GM12878 (cell line): ENCODE data around the gene IQCK. TPM values are rescaled to one million over a fixed set of nuclear protein-coding genes. Genes with fewer than 3 reads are reported as not detected.

Experiments
- ATAC-seq: fragments of 200-7000 bp; cut with Tn5 transposase; 3 replicates; pipeline ENCODE4 v1.9.1; 2020; ENCODE audit warnings: mild to moderate bottlenecking, moderate library complexity
- BruUV-seq: library from RNA; stranded (reverse); fragments of 400-500 nt; replicated peaks from 2 replicates; lab custom pipeline; 2021; lab: Mats Ljungman, UMichigan
- CTCF ChIA-PET: fragments of 300-600 bp; sonication (Branson Sonifier 250); formaldehyde crosslinking; extraction: SDS; loops from one replicate; lab custom pipeline; 2021; ENCODE audit warnings: inconsistent platforms; lab: Yijun Ruan, JAX
- POLR2A ChIA-PET: fragments of 350-600 bp; formaldehyde crosslinking; extraction: SDS; loops from one replicate; lab custom pipeline; 2021; ENCODE audit warnings: inconsistent platforms; lab: Charles Lee
- RAD21 ChIA-PET: fragments of 300-600 bp; sonication (Branson Sonifier 250); formaldehyde crosslinking; loops from one replicate; lab custom pipeline; 2023; ENCODE audit warnings: antibody characterized with exemption; ENCODE audit not compliant: unreplicated experiment; lab: Charles Lee
- SMC1A ChIA-PET: fragments of 300-600 bp; sonication (Branson Sonifier 250); formaldehyde crosslinking; loops from one replicate; lab custom pipeline; 2023; ENCODE audit not compliant: unreplicated experiment, uncharacterized antibody; lab: Charles Lee
- DNase-seq: peaks from one replicate; pipeline ENCODE4 v3.0.0-alpha.2; 2011; ENCODE audit warnings: low read depth, low spot score
- FAIRE-seq: peaks from 3 replicates; lab custom pipeline; 2011; peaks lifted over from hg19 to GRCh38; lab: Jason Lieb, UNC
- H2AFZ ChIP-seq: 2 replicates; pipeline ENCODE4 v1.6.0; 2011; ENCODE audit warnings: low read depth, low read length, control low read depth; ENCODE audit not compliant: control insufficient read depth
- H3K27ac ChIP-seq: 2 replicates; pipeline ENCODE4 v1.5.1; 2011; ENCODE audit warnings: control low read depth; ENCODE audit not compliant: control insufficient read depth, insufficient read depth
- H3K27me3 ChIP-seq, 2 experiments: replicated peaks in 1 of 2; 2 replicates each; pipeline versions ENCODE4 v1.6.0 to v1.6.1; 2011; ENCODE audit warnings: low read length in 1 of 2; ENCODE audit not compliant: control insufficient read depth in 2 of 2, insufficient read depth in 2 of 2
- H3K36me3 ChIP-seq, 2 experiments: 2 replicates each; pipeline ENCODE4 v1.5.1; 2011; ENCODE audit warnings: low read length in 1 of 2; ENCODE audit not compliant: control insufficient read depth in 2 of 2, insufficient read depth in 2 of 2
- H3K4me1 ChIP-seq: 2 replicates; pipeline ENCODE4 v1.6.1; 2011; ENCODE audit warnings: mild to moderate bottlenecking, low read length, moderate library complexity, mixed read lengths; ENCODE audit not compliant: control insufficient read depth, insufficient read depth
- H3K4me2 ChIP-seq: 2 replicates; pipeline ENCODE4 v1.6.0; 2011; ENCODE audit warnings: control low read depth; ENCODE audit not compliant: control insufficient read depth, insufficient read depth
- H3K4me3 ChIP-seq: fragments of 200-600 bp; sonication (generic); 2 replicates; pipeline ENCODE4 v1.5.1; 2016
- H3K79me2 ChIP-seq: 2 replicates; pipeline ENCODE4 v1.6.0; 2011; ENCODE audit warnings: low read length; ENCODE audit not compliant: control insufficient read depth, insufficient read depth
- H3K9ac ChIP-seq: 2 replicates; pipeline ENCODE4 v1.8.0; 2011; ENCODE audit warnings: low read length, control low read depth, mixed read lengths; ENCODE audit not compliant: control insufficient read depth, insufficient read depth
- H3K9me3 ChIP-seq: replicated peaks from 3 replicates; pipeline ENCODE4 v1.5.1; 2011; ENCODE audit warnings: mild to moderate bottlenecking, low read length; ENCODE audit not compliant: control insufficient read depth, insufficient read depth
- H4K20me1 ChIP-seq: 2 replicates; pipeline ENCODE4 v1.6.0; 2011; ENCODE audit not compliant: control insufficient read depth, insufficient read depth
- ATF3 ChIP-seq: IDR thresholded peaks from 2 replicates; pipeline ENCODE4 v1.6.1; 2011; ENCODE audit warnings: low read depth, mild to moderate bottlenecking, low read length, moderate library complexity, borderline replicate concordance; ENCODE audit errors: extremely low read depth
- MYC ChIP-seq: IDR thresholded peaks from 2 replicates; pipeline ENCODE4 v1.6.1; 2011; ENCODE audit warnings: mild to moderate bottlenecking, low read length, moderate library complexity, inconsistent platforms; ENCODE audit not compliant: insufficient read depth, insufficient replicate concordance, insufficient read length, severe bottlenecking
- SRF ChIP-seq, 2 experiments: IDR thresholded peaks; 2 replicates each; pipeline ENCODE4 v1.6.1; 2011; ENCODE audit warnings: low read depth in 2 of 2, low read length in 2 of 2, mild to moderate bottlenecking in 1 of 2, moderate library complexity in 1 of 2
- ZNF622 ChIP-seq: fragments of 450-650 bp; IDR thresholded peaks from 2 replicates; pipeline ENCODE4 v1.6.1; 2017; ENCODE audit warnings: mild to moderate bottlenecking, inconsistent platforms
- WGBS: methylation state at CpG from one replicate; pipeline ENCODE4 v1.1.6; 2016; ENCODE audit warnings: low lambda C conversion rate; ENCODE audit not compliant: insufficient replicate concordance, insufficient coverage; ENCODE audit errors: missing lambda C conversion rate; 5-methylcytosine and 5-hydroxymethylcytosine counted together
- in situ Hi-C: fragments of 300-500 bp; cut with MboI; formaldehyde crosslinking; loops from 9 replicates; pipeline ENCODE4 v1.14.3; 2018; ENCODE audit warnings: mixed read lengths
- intact Hi-C: fragments of 100-400 bp; cut with micrococcal nuclease; formaldehyde crosslinking; loops from one replicate; pipeline ENCODE4 v1.14.2; 2022; ENCODE audit not compliant: unreplicated experiment
- polyA plus RNA-seq, 11 experiments: library from polyadenylated mRNA; depleted of rRNA in 4 of 11; unstranded in 6 of 11; stranded (reverse) in 5 of 11; fragments of >200 nt; fragmentation: Nextera tagmentation in 4 of 11; fragmentation: Illumina TruSeq in 1 of 11; extraction: Ambion mirVana in 4 of 11; extraction: Trizol in 1 of 11; gene quantifications; 1 replicate in 1 of 11; 2 replicates in 10 of 11; pipeline versions ENCODE4 v1.2.1 to v1.2.3, GENCODE V29; 2011 to 2016; ENCODE audit warnings: inconsistent platforms in 2 of 11, missing spikeins in 2 of 11, low read depth in 1 of 11
- total RNA-seq, 4 experiments: library from RNA; depleted of rRNA in 3 of 4; stranded (reverse); fragments of >200 nt in 3 of 4; fragmentation: Illumina TruSeq in 1 of 4; extraction: Trizol in 1 of 4; gene quantifications; 2 replicates each; pipeline versions ENCODE4 v1.2.1 to v1.2.3, GENCODE V29; 2013 to 2021
- TF ChIP-seq, protein P1 (sequence below): fragments of 450-650 bp; formaldehyde crosslinking; IDR thresholded peaks from 2 replicates; pipeline ENCODE4 v1.5.0; 2022; ENCODE audit warnings: mild to moderate bottlenecking, missing genetic modification characterization
- TF ChIP-seq, protein P2 (sequence below): fragments of 450-650 bp; formaldehyde crosslinking; IDR thresholded peaks from 2 replicates; pipeline ENCODE4 v1.4.0; 2022; ENCODE audit warnings: mild to moderate bottlenecking, moderate library complexity

IQCK gene
- total and polyA plus RNA-seq, 10 of the 15 experiments (the other 5 are each of a cell fraction or from before 2014, with no cell fraction given): 1.0 to 4.2 (median 2.4) TPM

- Histone ChIP-seq H4K20me1 (no peaks in the 10 kb centered on the region), H3K27me3 (no peaks in the 10 kb centered on the region), H3K9me3 (no peaks in the 10 kb centered on the region), H3K36me3 (no peaks in the 10 kb centered on the region), H3K27ac (no peak overlapping the region), H3K4me1 (no peaks in the 10 kb centered on the region), H3K79me2 (no peaks in the 10 kb centered on the region), H3K9ac (no peak overlapping the region), H3K4me2 (no peak overlapping the region), H2AFZ (no peak overlapping the region), H3K4me3 (no peak overlapping the region)
- BruUV-seq: no TSS peak
- DNase-seq: no peak
- intact Hi-C loops: no loop called here
- CTCF ChIA-PET: no interaction called here
- no peak for FAIRE-seq
- in situ Hi-C loops: no loop called here
- SMC1A ChIA-PET: no interaction called here
- RAD21 ChIA-PET: no interaction called here
- POLR2A ChIA-PET: no interaction called here
- TF ChIP-seq, protein P1, sequence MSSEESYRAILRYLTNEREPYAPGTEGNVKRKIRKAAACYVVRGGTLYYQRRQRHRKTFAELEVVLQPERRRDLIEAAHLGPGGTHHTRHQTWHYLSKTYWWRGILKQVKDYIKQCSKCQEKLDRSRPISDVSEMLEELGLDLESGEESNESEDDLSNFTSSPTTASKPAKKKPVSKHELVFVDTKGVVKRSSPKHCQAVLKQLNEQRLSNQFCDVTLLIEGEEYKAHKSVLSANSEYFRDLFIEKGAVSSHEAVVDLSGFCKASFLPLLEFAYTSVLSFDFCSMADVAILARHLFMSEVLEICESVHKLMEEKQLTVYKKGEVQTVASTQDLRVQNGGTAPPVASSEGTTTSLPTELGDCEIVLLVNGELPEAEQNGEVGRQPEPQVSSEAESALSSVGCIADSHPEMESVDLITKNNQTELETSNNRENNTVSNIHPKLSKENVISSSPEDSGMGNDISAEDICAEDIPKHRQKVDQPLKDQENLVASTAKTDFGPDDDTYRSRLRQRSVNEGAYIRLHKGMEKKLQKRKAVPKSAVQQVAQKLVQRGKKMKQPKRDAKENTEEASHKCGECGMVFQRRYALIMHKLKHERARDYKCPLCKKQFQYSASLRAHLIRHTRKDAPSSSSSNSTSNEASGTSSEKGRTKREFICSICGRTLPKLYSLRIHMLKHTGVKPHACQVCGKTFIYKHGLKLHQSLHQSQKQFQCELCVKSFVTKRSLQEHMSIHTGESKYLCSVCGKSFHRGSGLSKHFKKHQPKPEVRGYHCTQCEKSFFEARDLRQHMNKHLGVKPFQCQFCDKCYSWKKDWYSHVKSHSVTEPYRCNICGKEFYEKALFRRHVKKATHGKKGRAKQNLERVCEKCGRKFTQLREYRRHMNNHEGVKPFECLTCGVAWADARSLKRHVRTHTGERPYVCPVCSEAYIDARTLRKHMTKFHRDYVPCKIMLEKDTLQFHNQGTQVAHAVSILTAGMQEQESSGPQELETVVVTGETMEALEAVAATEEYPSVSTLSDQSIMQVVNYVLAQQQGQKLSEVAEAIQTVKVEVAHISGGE: no peak
- TF ChIP-seq, protein P2, sequence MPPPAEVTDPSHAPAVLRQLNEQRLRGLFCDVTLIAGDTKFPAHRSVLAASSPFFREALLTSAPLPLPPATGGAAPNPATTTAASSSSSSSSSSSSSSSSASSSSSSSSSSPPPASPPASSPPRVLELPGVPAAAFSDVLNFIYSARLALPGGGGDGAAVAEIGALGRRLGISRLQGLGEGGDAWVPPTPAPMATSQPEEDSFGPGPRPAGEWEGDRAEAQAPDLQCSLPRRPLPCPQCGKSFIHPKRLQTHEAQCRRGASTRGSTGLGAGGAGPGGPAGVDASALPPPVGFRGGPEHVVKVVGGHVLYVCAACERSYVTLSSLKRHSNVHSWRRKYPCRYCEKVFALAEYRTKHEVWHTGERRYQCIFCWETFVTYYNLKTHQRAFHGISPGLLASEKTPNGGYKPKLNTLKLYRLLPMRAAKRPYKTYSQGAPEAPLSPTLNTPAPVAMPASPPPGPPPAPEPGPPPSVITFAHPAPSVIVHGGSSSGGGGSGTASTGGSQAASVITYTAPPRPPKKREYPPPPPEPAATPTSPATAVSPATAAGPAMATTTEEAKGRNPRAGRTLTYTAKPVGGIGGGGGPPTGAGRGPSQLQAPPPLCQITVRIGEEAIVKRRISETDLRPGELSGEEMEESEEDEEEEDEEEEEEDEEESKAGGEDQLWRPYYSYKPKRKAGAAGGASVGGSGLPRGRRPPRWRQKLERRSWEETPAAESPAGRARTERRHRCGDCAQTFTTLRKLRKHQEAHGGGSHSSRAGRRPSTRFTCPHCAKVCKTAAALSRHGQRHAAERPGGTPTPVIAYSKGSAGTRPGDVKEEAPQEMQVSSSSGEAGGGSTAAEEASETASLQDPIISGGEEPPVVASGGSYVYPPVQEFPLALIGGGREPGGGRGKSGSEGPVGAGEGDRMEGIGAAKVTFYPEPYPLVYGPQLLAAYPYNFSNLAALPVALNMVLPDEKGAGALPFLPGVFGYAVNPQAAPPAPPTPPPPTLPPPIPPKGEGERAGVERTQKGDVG: no peak
- no peak for TF ChIP-seq ZNF622
- TF ChIP-seq SRF (IDR thresholded peaks at IDR 0.05; ENCODE audit: low read depth in 2 of 2, low read length in 2 of 2): no peak
- no peak for TF ChIP-seq MYC
- no peak for TF ChIP-seq ATF3
- ATAC-seq: no peak
- WGBS: 31% methylated on average over 2 of the region's 2 CpGs
Measured at GRCh38 chr16:19822533-19822932, 104.5 kb downstream of the IQCK start.
